IMR-90 (cell line): ENCODE data around the gene PITX1. TPM values are rescaled to one million over a fixed set of nuclear protein-coding genes. Genes with fewer than 3 reads are reported as not detected.

Source experiments
- ATAC-seq: fragments of 200-7000 bp; cut with Tn5 transposase; 2 replicates; pipeline ENCODE4 v1.9.1; 2020; ENCODE audit warnings: low read depth, mild to moderate bottlenecking, moderate library complexity
- BruUV-seq: library from RNA; stranded (reverse); fragments of 400-500 nt; replicated peaks from 2 replicates; lab custom pipeline; 2021; lab: Mats Ljungman, UMichigan
- CTCF ChIA-PET: fragments of 300-600 bp; formaldehyde crosslinking; extraction: SDS; loops from one replicate; lab custom pipeline; 2021; ENCODE audit warnings: antibody characterized with exemption; lab: Yijun Ruan, JAX
- POLR2A ChIA-PET: fragments of 300-600 bp; sonication (Branson Sonifier 250); formaldehyde crosslinking; loops from one replicate; lab custom pipeline; 2022; ENCODE audit warnings: antibody characterized with exemption; ENCODE audit not compliant: unreplicated experiment; lab: Charles Lee
- DNase-seq: peaks from one replicate; pipeline ENCODE4 v3.0.0; 2013
- H2AFZ ChIP-seq: replicated peaks from 2 replicates; pipeline ENCODE3; 2013; ENCODE audit warnings: low read length, mild to moderate bottlenecking; ENCODE audit not compliant: poor library complexity
- H2AK5ac ChIP-seq: 2 replicates; pipeline ENCODE4 v1.6.1; 2013; ENCODE audit warnings: low read depth, low read length, inconsistent platforms
- H2AK9ac ChIP-seq: replicated peaks from 2 replicates; pipeline ENCODE3; 2013; ENCODE audit warnings: mild to moderate bottlenecking, low read depth, low read length, moderate library complexity; ENCODE audit not compliant: poor library complexity
- H2BK120ac ChIP-seq: 2 replicates; pipeline ENCODE4 v1.6.1; 2013; ENCODE audit warnings: low read depth, low read length, inconsistent platforms
- H2BK15ac ChIP-seq: 3 replicates; pipeline ENCODE4 v1.6.1; 2013; ENCODE audit warnings: low read depth, low read length, inconsistent platforms
- H2BK20ac ChIP-seq: 2 replicates; pipeline ENCODE4 v1.6.1; 2013; ENCODE audit warnings: low read depth, mild to moderate bottlenecking, inconsistent platforms, low read length, moderate library complexity
- H2BK5ac ChIP-seq: 2 replicates; pipeline ENCODE4 v1.6.1; 2013; ENCODE audit warnings: mild to moderate bottlenecking, low read depth, low read length, inconsistent platforms; ENCODE audit not compliant: poor library complexity, severe bottlenecking
- H3K14ac ChIP-seq: replicated peaks from 2 replicates; pipeline ENCODE4 v1.6.1; 2013; ENCODE audit warnings: low read depth, low read length, inconsistent platforms
- H3K18ac ChIP-seq: 2 replicates; pipeline ENCODE4 v1.6.1; 2013; ENCODE audit warnings: low read depth, low read length, control low read depth
- H3K23ac ChIP-seq: 2 replicates; pipeline ENCODE4 v1.6.1; 2013; ENCODE audit warnings: low read depth, low read length, inconsistent platforms
- H3K27ac ChIP-seq: 2 replicates; pipeline ENCODE4 v1.5.1; 2013; ENCODE audit warnings: mild to moderate bottlenecking, control low read depth, low read length; ENCODE audit not compliant: insufficient read depth
- H3K27me3 ChIP-seq: 2 replicates; pipeline ENCODE4 v1.6.1; 2013; ENCODE audit warnings: low read length; ENCODE audit not compliant: control insufficient read depth, insufficient read depth
- H3K36me3 ChIP-seq: 2 replicates; pipeline ENCODE4 v1.6.1; 2013; ENCODE audit warnings: low read length, mixed read lengths; ENCODE audit not compliant: control insufficient read depth, insufficient read depth
- H3K4ac ChIP-seq: 2 replicates; pipeline ENCODE4 v1.6.1; 2013; ENCODE audit warnings: low read depth, low read length, inconsistent platforms
- H3K4me1 ChIP-seq: 2 replicates; pipeline ENCODE4 v1.6.1; 2013; ENCODE audit warnings: low read length, mixed read lengths; ENCODE audit not compliant: control insufficient read depth, insufficient read depth
- H3K4me2 ChIP-seq: 2 replicates; pipeline ENCODE4 v1.6.1; 2013; ENCODE audit warnings: low read depth, mild to moderate bottlenecking, control low read depth, low read length, moderate library complexity
- H3K4me3 ChIP-seq: 2 replicates; pipeline ENCODE4 v1.5.1; 2013; ENCODE audit warnings: low read depth, mild to moderate bottlenecking, control low read depth, low read length, moderate library complexity; ENCODE audit not compliant: insufficient read depth
- H3K56ac ChIP-seq: 2 replicates; pipeline ENCODE4 v1.6.1; 2013; ENCODE audit warnings: low read length, inconsistent platforms; ENCODE audit not compliant: insufficient read depth; ENCODE audit errors: extremely low read depth
- H3K79me1 ChIP-seq, 2 experiments: 2 replicates each; pipeline ENCODE4 v1.6.1; 2013; ENCODE audit warnings: low read length in 2 of 2, inconsistent platforms in 1 of 2, low read depth in 1 of 2
- H3K9ac ChIP-seq: 2 replicates; pipeline ENCODE4 v1.6.1; 2013; ENCODE audit warnings: low read depth, low read length, control low read depth
- H3K9me1 ChIP-seq: 2 replicates; pipeline ENCODE4 v1.6.1; 2013; ENCODE audit warnings: low read length, inconsistent platforms; ENCODE audit not compliant: insufficient read depth
- H3K9me3 ChIP-seq: 2 replicates; pipeline ENCODE4 v1.6.1; 2013; ENCODE audit warnings: low read length; ENCODE audit not compliant: control insufficient read depth, insufficient read depth
- H4K20me1 ChIP-seq: 2 replicates; pipeline ENCODE4 v1.6.1; 2013; ENCODE audit warnings: low read length, inconsistent platforms; ENCODE audit not compliant: insufficient read depth
- H4K5ac ChIP-seq: 2 replicates; pipeline ENCODE4 v1.6.1; 2013; ENCODE audit warnings: mild to moderate bottlenecking, low read depth, low read length, control low read depth
- H4K8ac ChIP-seq, 2 experiments: 2 replicates each; pipeline ENCODE4 v1.6.1; 2013; ENCODE audit warnings: low read depth in 2 of 2, low read length in 2 of 2, control low read depth in 1 of 2, inconsistent platforms in 1 of 2
- H4K91ac ChIP-seq: 2 replicates; pipeline ENCODE4 v1.6.1; 2013; ENCODE audit warnings: low read depth, low read length, inconsistent platforms; ENCODE audit not compliant: insufficient read depth
- CEBPB ChIP-seq: IDR thresholded peaks from 2 replicates; pipeline ENCODE4 v1.6.1; 2012; ENCODE audit warnings: low read depth, low read length, improper control_type of control experiment
- CHD1 ChIP-seq: IDR thresholded peaks from 2 replicates; pipeline ENCODE4 v1.6.1; 2012; ENCODE audit warnings: low read depth, low read length, improper control_type of control experiment
- ELK1 ChIP-seq: fragments of 150-350 bp; IDR thresholded peaks from 2 replicates; pipeline ENCODE4 v1.6.1; 2016; ENCODE audit warnings: low read depth, mild to moderate bottlenecking, low read length, moderate library complexity, borderline replicate concordance
- FOS ChIP-seq: fragments of 150-350 bp; IDR thresholded peaks from 2 replicates; pipeline ENCODE4 v1.6.1; 2016; ENCODE audit warnings: low read depth, low read length
- MAFK ChIP-seq: IDR thresholded peaks from 2 replicates; pipeline ENCODE4 v1.6.1; 2012; ENCODE audit warnings: low read depth, low read length, improper control_type of control experiment
- MAZ ChIP-seq: IDR thresholded peaks from 2 replicates; pipeline ENCODE4 v1.6.1; 2012; ENCODE audit warnings: low read depth, mild to moderate bottlenecking, low read length, improper control_type of control experiment, moderate library complexity, borderline replicate concordance
- MXI1 ChIP-seq: IDR thresholded peaks from 2 replicates; pipeline ENCODE4 v1.6.1; 2012; ENCODE audit warnings: low read depth, mild to moderate bottlenecking, low read length, moderate library complexity, borderline replicate concordance
- NFE2L2 ChIP-seq: fragments of 150-350 bp; IDR thresholded peaks from 2 replicates; pipeline ENCODE4 v1.6.1; 2016; ENCODE audit warnings: low read depth, mild to moderate bottlenecking, low read length
- POLR2A ChIP-seq: IDR thresholded peaks from 2 replicates; pipeline ENCODE4 v1.6.1; 2012; ENCODE audit warnings: mild to moderate bottlenecking, low read depth, low read length
- RAD21 ChIP-seq: IDR thresholded peaks from 2 replicates; pipeline ENCODE4 v1.6.1; 2012; ENCODE audit warnings: low read length, improper control_type of control experiment
- RCOR1 ChIP-seq: IDR thresholded peaks from 2 replicates; pipeline ENCODE4 v1.6.1; 2012; ENCODE audit warnings: mild to moderate bottlenecking, low read length, improper control_type of control experiment; ENCODE audit not compliant: insufficient replicate concordance
- RFX5 ChIP-seq: IDR thresholded peaks from 2 replicates; pipeline ENCODE4 v1.8.0; 2012; ENCODE audit warnings: low read depth, mild to moderate bottlenecking, low read length, moderate library complexity
- SMC3 ChIP-seq: fragments of 150-350 bp; IDR thresholded peaks from 2 replicates; pipeline ENCODE4 v1.6.1; 2016; ENCODE audit warnings: low read depth, mild to moderate bottlenecking, antibody characterized with exemption, low read length, moderate library complexity
- USF2 ChIP-seq: fragments of 150-350 bp; IDR thresholded peaks from 2 replicates; pipeline ENCODE4 v1.6.1; 2017; ENCODE audit warnings: mild to moderate bottlenecking, antibody characterized with exemption, low read length, low read depth
- WGBS, 2 experiments: methylation state at CpG; one replicate each; pipeline versions ENCODE4 v1.1.5 to v1.1.7; 2013; ENCODE audit warnings: missing lambda C conversion rate in 2 of 2; ENCODE audit not compliant: insufficient read length in 1 of 2; ENCODE audit errors: extremely low coverage in 2 of 2; 5-methylcytosine and 5-hydroxymethylcytosine counted together
- dilution Hi-C: fragments of 300-500 bp; cut with HindIII; formaldehyde crosslinking; loops from one replicate; pipeline ENCODE4 v1.14.3; 2018; ENCODE audit warnings: low sequenced_read_pairs; ENCODE audit not compliant: unreplicated experiment
- in situ Hi-C: fragments of 300-500 bp; cut with MboI; formaldehyde crosslinking; loops from 3 replicates; pipeline ENCODE4 v1.14.3; 2019; ENCODE audit warnings: low sequenced_read_pairs, inconsistent platforms, mixed read lengths
- intact Hi-C: fragments of 100-400 bp; cut with micrococcal nuclease; formaldehyde crosslinking; loops from 2 replicates; pipeline ENCODE4 v1.10.0; 2022
- polyA plus RNA-seq, 3 experiments: library from polyadenylated mRNA; depleted of rRNA; stranded (reverse); fragments of >200 nt; gene quantifications; 2 replicates each; pipeline ENCODE4 v1.2.3, GENCODE V29; 2012; ENCODE audit warnings: low replicate concordance in 1 of 3
- total RNA-seq: library from RNA; depleted of rRNA; stranded (reverse); fragments of >200 nt; gene quantifications from 2 replicates; pipeline ENCODE4 v1.2.3, GENCODE V29; 2012
- TF ChIP-seq, protein P1 (sequence below): conservative IDR thresholded peaks from 2 replicates; pipeline ENCODE4 v1.5.1; 2012; ENCODE audit warnings: mild to moderate bottlenecking, low read depth, low read length, improper control_type of control experiment

The PITX1 gene
- total and polyA plus RNA-seq, 2 of the 4 experiments (the other 2 are of a cell fraction), result 10.4 to 29.8 TPM

DNA sequence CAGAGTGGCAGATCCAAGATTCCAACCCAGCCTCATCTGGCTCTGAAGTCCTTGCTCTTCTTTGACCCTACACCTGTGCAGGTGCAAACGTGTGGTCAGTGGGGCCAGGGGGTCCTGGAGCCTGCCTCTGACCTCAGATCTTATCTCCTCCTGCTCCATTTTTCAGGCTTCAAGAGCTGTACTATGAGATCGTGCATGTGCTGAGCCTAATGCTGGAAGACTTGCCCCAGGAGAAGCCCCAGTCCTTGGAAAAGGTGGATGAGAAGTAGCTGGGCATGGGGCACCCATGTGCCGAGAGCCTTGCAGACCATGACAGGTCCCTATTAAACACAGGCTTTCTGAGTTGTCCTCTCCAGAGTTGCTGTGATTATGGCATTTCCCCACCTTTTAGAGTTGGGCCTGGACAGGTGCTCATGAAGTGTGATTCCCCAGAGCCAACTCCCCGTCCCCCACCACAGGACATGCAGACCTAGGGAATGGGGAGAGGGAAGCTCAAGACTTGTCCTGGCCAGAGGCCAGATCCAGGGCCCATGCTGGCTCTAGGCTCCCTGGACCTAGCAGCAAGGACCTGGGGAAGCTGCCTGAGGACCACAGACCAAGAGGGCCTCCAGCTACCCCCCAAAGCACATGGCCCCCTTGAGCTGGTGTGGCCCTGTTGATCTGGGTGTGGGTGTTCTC is 22.5 kb downstream of the PITX1 start:
- Histone ChIP-seq H2BK5ac (no peak overlapping the region), H4K20me1 (peaks cover 6% of the 10 kb centered on the region), H2BK120ac (no peak overlapping the region), H2BK15ac (no peak overlapping the region), H3K18ac (no peak overlapping the region), H3K9me3 (no peaks in the 10 kb centered on the region), H3K14ac (no peak overlapping the region), H4K8ac (no peak overlapping the region), H3K36me3 (peaks cover 2% of the 10 kb centered on the region; the same call in 1 of the 2 replicates), H3K79me1 (no peaks in the 10 kb centered on the region), H3K4me2 (no peak overlapping the region), H3K4me1 (peaks cover 7% of the 10 kb centered on the region; the same call in 1 of the 2 replicates), H4K5ac (no peak overlapping the region), H2AK9ac (no peak overlapping the region), H3K27me3 (no peaks in the 10 kb centered on the region), H3K4me3 (no peak overlapping the region), H3K27ac (no peak overlapping the region), H3K9me1 (peaks cover 9% of the 10 kb centered on the region; the same call in 1 of the 2 replicates), H4K91ac (no peak overlapping the region), H2AK5ac (no peak overlapping the region), H3K56ac (no peak overlapping the region), H3K9ac (no peak overlapping the region), H3K4ac (no peak overlapping the region), H2BK20ac (no peak overlapping the region), H3K23ac (0 out of 2 replicates have a peak overlapping the region, but pooled peaks have one; percentile 15), H2AFZ (no peak overlapping the region)
- DNase-seq (no peak), ATAC-seq (no peak)
- dilution Hi-C loops, result no loop called here
- in situ Hi-C loops, result loop anchor here (10.0 kb wide), 1 partner anchor 323 kb away; no protein-coding TSS in a partner anchor
- intact Hi-C loops, result no loop called here
- WGBS, 2 experiments, result no CpG with 5 or more reads among the region's 4 CpGs
- BruUV-seq, result no TSS peak
- ChIA-PET CTCF (interaction anchor here (0.6 to 1.0 kb wide), 2 partner anchors 144 to 180 kb away, joined by 3 read pairs; no protein-coding TSS in a partner anchor), POLR2A (no interaction called here)
- TF ChIP-seq RFX5 (no peak), MAFK (no peak), MAZ (no peak), MXI1 (no peak), CEBPB (no peak), RAD21 (no peak), SMC3 (no peak), ELK1 (no peak), RCOR1 (no peak), CHD1 (no peak), POLR2A (no peak), FOS (no peak), NFE2L2 (no peak), USF2 (no peak)
- TF ChIP-seq, protein P1, sequence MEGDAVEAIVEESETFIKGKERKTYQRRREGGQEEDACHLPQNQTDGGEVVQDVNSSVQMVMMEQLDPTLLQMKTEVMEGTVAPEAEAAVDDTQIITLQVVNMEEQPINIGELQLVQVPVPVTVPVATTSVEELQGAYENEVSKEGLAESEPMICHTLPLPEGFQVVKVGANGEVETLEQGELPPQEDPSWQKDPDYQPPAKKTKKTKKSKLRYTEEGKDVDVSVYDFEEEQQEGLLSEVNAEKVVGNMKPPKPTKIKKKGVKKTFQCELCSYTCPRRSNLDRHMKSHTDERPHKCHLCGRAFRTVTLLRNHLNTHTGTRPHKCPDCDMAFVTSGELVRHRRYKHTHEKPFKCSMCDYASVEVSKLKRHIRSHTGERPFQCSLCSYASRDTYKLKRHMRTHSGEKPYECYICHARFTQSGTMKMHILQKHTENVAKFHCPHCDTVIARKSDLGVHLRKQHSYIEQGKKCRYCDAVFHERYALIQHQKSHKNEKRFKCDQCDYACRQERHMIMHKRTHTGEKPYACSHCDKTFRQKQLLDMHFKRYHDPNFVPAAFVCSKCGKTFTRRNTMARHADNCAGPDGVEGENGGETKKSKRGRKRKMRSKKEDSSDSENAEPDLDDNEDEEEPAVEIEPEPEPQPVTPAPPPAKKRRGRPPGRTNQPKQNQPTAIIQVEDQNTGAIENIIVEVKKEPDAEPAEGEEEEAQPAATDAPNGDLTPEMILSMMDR, result no peak
